SK-N-SH (cell line): Measurements from ENCODE around the gene P2RY1. TPM values are rescaled to one million over a fixed set of nuclear protein-coding genes. Genes with fewer than 3 reads are reported as not detected.

Experiments
- CTCF ChIA-PET: fragments of 300-600, 350-600 bp; formaldehyde crosslinking; extraction: SDS; loops from one replicate; lab custom pipeline; 2021; lab: Yijun Ruan, JAX
- POLR2A ChIA-PET: fragments of 350-600 bp; sonication (Branson Sonifier 250); formaldehyde crosslinking; extraction: SDS; loops from one replicate; lab custom pipeline; 2020; ENCODE audit warnings: antibody characterized with exemption, inconsistent platforms; lab: Yijun Ruan, JAX
- DNase-seq: peaks from one replicate; pipeline ENCODE4 v3.0.0; 2012
- H2AFZ ChIP-seq: fragments of 200-600 bp; sonication (generic); 2 replicates; pipeline ENCODE4 v1.8.1; 2016; ENCODE audit warnings: antibody characterized with exemption, mild to moderate bottlenecking, low read depth
- H3F3A ChIP-seq: fragments of 200-600 bp; sonication (generic); replicated peaks from 2 replicates; pipeline ENCODE3; 2016; ENCODE audit warnings: antibody characterized with exemption, mild to moderate bottlenecking; ENCODE audit not compliant: insufficient read depth
- H3K27ac ChIP-seq, 2 experiments: fragments of 200-500 bp in 1 of 2; fragments of 200-600 bp in 1 of 2; sonication (Bioruptor generic) in 1 of 2; sonication (generic), shearing (Covaris generic) in 1 of 2; 2 replicates each; pipeline versions ENCODE4 v1.5.1 to v1.6.1; 2014 to 2016; ENCODE audit warnings: low read depth in 2 of 2, inconsistent platforms in 1 of 2, low read length in 1 of 2, mild to moderate bottlenecking in 1 of 2, mixed read lengths in 1 of 2
- H3K27me3 ChIP-seq: fragments of 200-600 bp; sonication (generic), shearing (Covaris generic); 2 replicates; pipeline ENCODE4 v1.6.1; 2016; ENCODE audit warnings: mixed run types; ENCODE audit not compliant: insufficient read depth
- H3K36me3 ChIP-seq, 2 experiments: fragments of 200-500 bp in 1 of 2; fragments of 200-600 bp in 1 of 2; sonication (Bioruptor generic) in 1 of 2; sonication (generic) in 1 of 2; replicated peaks in 1 of 2; 2 replicates each; pipeline versions ENCODE3 to v1.5.1; 2014 to 2016; ENCODE audit warnings: low read length in 1 of 2, mild to moderate bottlenecking in 1 of 2; ENCODE audit not compliant: insufficient read depth in 2 of 2, control insufficient read depth in 1 of 2
- H3K4me1 ChIP-seq, 2 experiments: fragments of 200-500 bp in 1 of 2; fragments of 200-600 bp in 1 of 2; sonication (Bioruptor generic) in 1 of 2; sonication (generic), shearing (Covaris generic) in 1 of 2; 2 replicates each; pipeline versions ENCODE4 v1.5.1 to v1.6.1; 2014 to 2016; ENCODE audit warnings: low read depth in 1 of 2, low read length in 1 of 2, mixed run types in 1 of 2; ENCODE audit not compliant: insufficient read depth in 2 of 2, control insufficient read depth in 1 of 2
- H3K4me2 ChIP-seq: fragments of 200-600 bp; sonication (generic), shearing (Covaris generic); 2 replicates; pipeline ENCODE4 v1.6.1; 2017; ENCODE audit warnings: mixed run types
- H3K4me3 ChIP-seq, 2 experiments: fragments of 200-500 bp in 1 of 2; fragments of 200-600 bp in 1 of 2; sonication (Bioruptor generic) in 1 of 2; sonication (generic), shearing (Covaris generic) in 1 of 2; 2 replicates each; pipeline versions ENCODE4 v1.5.1 to v1.8.1; 2014 to 2016; ENCODE audit warnings: low read depth in 2 of 2, inconsistent platforms in 1 of 2, low read length in 1 of 2, mild to moderate bottlenecking in 1 of 2, mixed read lengths in 1 of 2, moderate library complexity in 1 of 2
- H3K79me2 ChIP-seq: fragments of 200-600 bp; sonication (generic); 2 replicates; pipeline ENCODE4 v1.8.1; 2017; ENCODE audit warnings: mild to moderate bottlenecking; ENCODE audit not compliant: insufficient read depth
- H3K9ac ChIP-seq: fragments of 200-600 bp; sonication (generic); 2 replicates; pipeline ENCODE4 v1.6.1; 2017; ENCODE audit warnings: mixed run types
- H3K9me2 ChIP-seq: fragments of 200-600 bp; sonication (generic); 2 replicates; pipeline ENCODE4 v1.6.1; 2017; ENCODE audit warnings: mixed run types
- H3K9me3 ChIP-seq: fragments of 200-600 bp; sonication (generic); 2 replicates; pipeline ENCODE4 v1.6.1; 2017; ENCODE audit warnings: mixed run types, mild to moderate bottlenecking, moderate library complexity
- H4K20me1 ChIP-seq: fragments of 200-600 bp; sonication (generic); 2 replicates; pipeline ENCODE4 v1.6.1; 2017; ENCODE audit warnings: mild to moderate bottlenecking, mixed run types; ENCODE audit not compliant: insufficient read depth
- CHD2 ChIP-seq: fragments of 150-350 bp; IDR thresholded peaks from 2 replicates; pipeline ENCODE4 v1.6.1; 2018; ENCODE audit warnings: low read length; ENCODE audit not compliant: partially characterized antibody
- EP300 ChIP-seq, 2 experiments: IDR thresholded peaks; 2 replicates each; pipeline versions ENCODE4 v1.4.0 to v1.6.1; 2012; ENCODE audit warnings: borderline replicate concordance in 1 of 2, low read depth in 1 of 2, low read length in 1 of 2
- FOXM1 ChIP-seq: IDR thresholded peaks from 2 replicates; pipeline ENCODE4 v1.4.0; 2012; ENCODE audit warnings: low read depth, mild to moderate bottlenecking
- GABPA ChIP-seq: IDR thresholded peaks from 2 replicates; pipeline ENCODE4 v1.4.0; 2012; ENCODE audit warnings: low read depth, mild to moderate bottlenecking
- MEF2A ChIP-seq: IDR thresholded peaks from 2 replicates; pipeline ENCODE4 v1.4.0; 2012; ENCODE audit warnings: low read depth, borderline replicate concordance
- POLR2AphosphoS5 ChIP-seq: IDR thresholded peaks from 2 replicates; pipeline ENCODE4 v1.6.1; 2012; ENCODE audit warnings: low read depth, low read length
- RCOR1 ChIP-seq: fragments of 150-350 bp; IDR thresholded peaks from 2 replicates; pipeline ENCODE4 v1.6.1; 2017; ENCODE audit warnings: antibody characterized with exemption, low read length
- RFX5 ChIP-seq: IDR thresholded peaks from 2 replicates; pipeline ENCODE4 v1.6.1; 2012; ENCODE audit warnings: mild to moderate bottlenecking, improper control_type of control experiment, low read length
- SIN3A ChIP-seq: IDR thresholded peaks from 2 replicates; pipeline ENCODE4 v1.6.1; 2012; ENCODE audit warnings: low read depth, mild to moderate bottlenecking, low read length, moderate library complexity, borderline replicate concordance
- SMC3 ChIP-seq: IDR thresholded peaks from 2 replicates; pipeline ENCODE4 v1.6.1; 2012; ENCODE audit warnings: low read depth, low read length, improper control_type of control experiment
- WGBS: methylation state at CpG from one replicate; pipeline ENCODE4 v1.1.6; 2017; ENCODE audit warnings: low lambda C conversion rate; 5-methylcytosine and 5-hydroxymethylcytosine counted together
- polyA plus RNA-seq, 3 experiments: library from polyadenylated mRNA; depleted of rRNA; stranded (reverse); fragments of >200 nt; gene quantifications; 2 replicates each; pipeline ENCODE4 v1.2.3, GENCODE V29; 2012
- TF ChIP-seq, protein P1 (sequence below): IDR thresholded peaks from 2 replicates; pipeline ENCODE4 v1.6.1; 2012; ENCODE audit warnings: mild to moderate bottlenecking, low read depth, low read length, moderate library complexity
- TF ChIP-seq, protein P2 (sequence below): fragments of 150-350 bp; IDR thresholded peaks from 2 replicates; pipeline ENCODE4 v1.6.1; 2017; ENCODE audit warnings: antibody characterized with exemption, low read length, low read depth, borderline replicate concordance
- TF ChIP-seq, protein P3 (sequence below): fragments of 150-350 bp; IDR thresholded peaks from 2 replicates; pipeline ENCODE4 v1.6.1; 2016; ENCODE audit warnings: mild to moderate bottlenecking, low read depth, low read length
- TF ChIP-seq, protein P4 (sequence below): IDR thresholded peaks from 2 replicates; pipeline ENCODE4 v1.4.0; 2012; ENCODE audit warnings: low read depth, borderline replicate concordance

P2RY1 gene
- polyA plus RNA-seq, 1 of the 3 experiments (the other 2 are of a cell fraction) = not detected

DNA sequence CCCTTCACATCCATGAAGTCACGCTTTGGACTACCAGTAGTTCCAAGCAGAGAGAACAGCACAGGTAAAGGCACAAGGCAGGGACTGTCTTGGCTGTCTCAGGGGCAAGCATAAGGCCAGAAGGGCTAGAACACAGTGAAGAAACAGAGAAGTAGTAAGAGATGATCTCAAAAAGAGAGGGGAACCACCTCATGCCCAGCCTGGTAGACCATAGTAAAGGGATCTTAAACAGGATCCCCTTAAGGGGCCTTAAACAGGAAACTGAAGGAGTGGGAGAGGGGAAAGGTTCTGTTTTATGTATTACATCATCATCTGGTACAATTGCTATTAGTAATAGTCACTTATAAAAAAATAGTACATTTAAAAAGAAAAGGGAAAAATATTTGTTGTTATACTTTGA, 25.8 kb downstream of the P2RY1 start:
- no peaks in the 10 kb centered on the region; the same call in 1 of the 2 replicates for H3K9me2 ChIP-seq
- H3K4me3 ChIP-seq = no peak overlapping the region
- no peak overlapping the region for H3K4me2 ChIP-seq
- ChIA-PET POLR2A (no interaction called here), CTCF (no interaction called here)
- no peak for DNase-seq
- TF ChIP-seq FOXM1 = no peak
- no peaks in the 10 kb centered on the region for H3F3A ChIP-seq
- H3K79me2 ChIP-seq = no peaks in the 10 kb centered on the region
- no peaks in the 10 kb centered on the region for H3K4me1 ChIP-seq
- no peaks in the 10 kb centered on the region for H3K9me3 ChIP-seq
- peaks cover 4% of the 10 kb centered on the region; the same call in 1 of the 2 replicates for H3K27me3 ChIP-seq
- H3K36me3 ChIP-seq = no peaks in the 10 kb centered on the region
- 6% methylated on average over 1 of the region's 1 CpG for WGBS
- no peak overlapping the region for H3K27ac ChIP-seq
- no peak overlapping the region for H3K9ac ChIP-seq
- H4K20me1 ChIP-seq = no peaks in the 10 kb centered on the region
- no peak overlapping the region for H2AFZ ChIP-seq

DNA sequence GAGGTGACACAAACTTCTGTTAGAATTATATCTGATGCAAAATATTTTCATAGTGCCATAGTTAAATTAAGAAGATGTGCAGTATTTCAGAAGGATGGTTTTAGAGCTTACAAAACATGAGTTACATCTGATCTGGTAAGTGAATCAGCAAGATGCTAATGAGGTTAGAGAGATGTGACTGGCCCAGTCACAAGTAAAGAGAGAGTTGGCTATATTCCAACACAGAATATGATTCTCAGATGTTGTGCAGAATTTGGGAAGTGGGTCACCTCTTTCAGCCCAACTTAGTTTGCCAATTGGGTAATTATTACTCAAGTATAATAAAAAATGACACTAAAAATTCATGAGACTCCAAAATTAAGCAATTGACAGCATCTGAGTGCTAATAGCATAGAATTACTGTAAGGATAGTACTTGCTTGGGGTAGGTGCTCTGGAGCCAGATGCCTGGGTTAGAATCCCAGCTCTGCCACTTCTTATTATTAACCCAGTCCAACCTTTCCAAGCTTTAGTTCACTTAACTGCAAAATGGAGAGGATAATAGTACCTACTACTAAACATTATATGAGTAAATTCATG, 30.8 kb downstream of the P2RY1 start:
- H3K9ac ChIP-seq = no peak overlapping the region
- TF ChIP-seq GABPA = no peak
- TF ChIP-seq EP300 (IDR thresholded peaks at IDR 0.05; ENCODE audit: borderline replicate concordance in 1 of 2, low read depth in 1 of 2, low read length in 1 of 2) = no peak
- no peak for TF ChIP-seq SMC3
- TF ChIP-seq, protein P1, sequence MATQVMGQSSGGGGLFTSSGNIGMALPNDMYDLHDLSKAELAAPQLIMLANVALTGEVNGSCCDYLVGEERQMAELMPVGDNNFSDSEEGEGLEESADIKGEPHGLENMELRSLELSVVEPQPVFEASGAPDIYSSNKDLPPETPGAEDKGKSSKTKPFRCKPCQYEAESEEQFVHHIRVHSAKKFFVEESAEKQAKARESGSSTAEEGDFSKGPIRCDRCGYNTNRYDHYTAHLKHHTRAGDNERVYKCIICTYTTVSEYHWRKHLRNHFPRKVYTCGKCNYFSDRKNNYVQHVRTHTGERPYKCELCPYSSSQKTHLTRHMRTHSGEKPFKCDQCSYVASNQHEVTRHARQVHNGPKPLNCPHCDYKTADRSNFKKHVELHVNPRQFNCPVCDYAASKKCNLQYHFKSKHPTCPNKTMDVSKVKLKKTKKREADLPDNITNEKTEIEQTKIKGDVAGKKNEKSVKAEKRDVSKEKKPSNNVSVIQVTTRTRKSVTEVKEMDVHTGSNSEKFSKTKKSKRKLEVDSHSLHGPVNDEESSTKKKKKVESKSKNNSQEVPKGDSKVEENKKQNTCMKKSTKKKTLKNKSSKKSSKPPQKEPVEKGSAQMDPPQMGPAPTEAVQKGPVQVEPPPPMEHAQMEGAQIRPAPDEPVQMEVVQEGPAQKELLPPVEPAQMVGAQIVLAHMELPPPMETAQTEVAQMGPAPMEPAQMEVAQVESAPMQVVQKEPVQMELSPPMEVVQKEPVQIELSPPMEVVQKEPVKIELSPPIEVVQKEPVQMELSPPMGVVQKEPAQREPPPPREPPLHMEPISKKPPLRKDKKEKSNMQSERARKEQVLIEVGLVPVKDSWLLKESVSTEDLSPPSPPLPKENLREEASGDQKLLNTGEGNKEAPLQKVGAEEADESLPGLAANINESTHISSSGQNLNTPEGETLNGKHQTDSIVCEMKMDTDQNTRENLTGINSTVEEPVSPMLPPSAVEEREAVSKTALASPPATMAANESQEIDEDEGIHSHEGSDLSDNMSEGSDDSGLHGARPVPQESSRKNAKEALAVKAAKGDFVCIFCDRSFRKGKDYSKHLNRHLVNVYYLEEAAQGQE = no peak
- TF ChIP-seq, protein P2, sequence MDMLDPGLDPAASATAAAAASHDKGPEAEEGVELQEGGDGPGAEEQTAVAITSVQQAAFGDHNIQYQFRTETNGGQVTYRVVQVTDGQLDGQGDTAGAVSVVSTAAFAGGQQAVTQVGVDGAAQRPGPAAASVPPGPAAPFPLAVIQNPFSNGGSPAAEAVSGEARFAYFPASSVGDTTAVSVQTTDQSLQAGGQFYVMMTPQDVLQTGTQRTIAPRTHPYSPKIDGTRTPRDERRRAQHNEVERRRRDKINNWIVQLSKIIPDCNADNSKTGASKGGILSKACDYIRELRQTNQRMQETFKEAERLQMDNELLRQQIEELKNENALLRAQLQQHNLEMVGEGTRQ = no peak
- no peak for TF ChIP-seq SIN3A
- no peak for TF ChIP-seq MEF2A
- peak; percentile 18 for TF ChIP-seq CHD2
- 0 out of 2 replicates have a peak, but pooled peaks have one; percentile 12 for TF ChIP-seq RCOR1
- TF ChIP-seq RFX5 = no peak
- TF ChIP-seq, protein P3, sequence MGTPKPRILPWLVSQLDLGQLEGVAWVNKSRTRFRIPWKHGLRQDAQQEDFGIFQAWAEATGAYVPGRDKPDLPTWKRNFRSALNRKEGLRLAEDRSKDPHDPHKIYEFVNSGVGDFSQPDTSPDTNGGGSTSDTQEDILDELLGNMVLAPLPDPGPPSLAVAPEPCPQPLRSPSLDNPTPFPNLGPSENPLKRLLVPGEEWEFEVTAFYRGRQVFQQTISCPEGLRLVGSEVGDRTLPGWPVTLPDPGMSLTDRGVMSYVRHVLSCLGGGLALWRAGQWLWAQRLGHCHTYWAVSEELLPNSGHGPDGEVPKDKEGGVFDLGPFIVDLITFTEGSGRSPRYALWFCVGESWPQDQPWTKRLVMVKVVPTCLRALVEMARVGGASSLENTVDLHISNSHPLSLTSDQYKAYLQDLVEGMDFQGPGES = no peak
- TF ChIP-seq POLR2AphosphoS5 = no peak
- TF ChIP-seq, protein P4, sequence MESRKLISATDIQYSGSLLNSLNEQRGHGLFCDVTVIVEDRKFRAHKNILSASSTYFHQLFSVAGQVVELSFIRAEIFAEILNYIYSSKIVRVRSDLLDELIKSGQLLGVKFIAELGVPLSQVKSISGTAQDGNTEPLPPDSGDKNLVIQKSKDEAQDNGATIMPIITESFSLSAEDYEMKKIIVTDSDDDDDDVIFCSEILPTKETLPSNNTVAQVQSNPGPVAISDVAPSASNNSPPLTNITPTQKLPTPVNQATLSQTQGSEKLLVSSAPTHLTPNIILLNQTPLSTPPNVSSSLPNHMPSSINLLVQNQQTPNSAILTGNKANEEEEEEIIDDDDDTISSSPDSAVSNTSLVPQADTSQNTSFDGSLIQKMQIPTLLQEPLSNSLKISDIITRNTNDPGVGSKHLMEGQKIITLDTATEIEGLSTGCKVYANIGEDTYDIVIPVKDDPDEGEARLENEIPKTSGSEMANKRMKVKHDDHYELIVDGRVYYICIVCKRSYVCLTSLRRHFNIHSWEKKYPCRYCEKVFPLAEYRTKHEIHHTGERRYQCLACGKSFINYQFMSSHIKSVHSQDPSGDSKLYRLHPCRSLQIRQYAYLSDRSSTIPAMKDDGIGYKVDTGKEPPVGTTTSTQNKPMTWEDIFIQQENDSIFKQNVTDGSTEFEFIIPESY = no peak
- H2AFZ ChIP-seq = no peak overlapping the region
- no peaks in the 10 kb centered on the region for H3K79me2 ChIP-seq
- no peaks in the 10 kb centered on the region for H3K4me1 ChIP-seq
- no peaks in the 10 kb centered on the region for H3F3A ChIP-seq
- H3K4me3 ChIP-seq = no peak overlapping the region
- CTCF ChIA-PET = interaction anchor here (0.7 to 1.6 kb wide), 2 partner anchors 13 to 399 kb away, joined by 3 read pairs; no protein-coding TSS in a partner anchor
- H3K27me3 ChIP-seq = peaks cover 4% of the 10 kb centered on the region; the same call in 1 of the 2 replicates
- H3K9me3 ChIP-seq = no peaks in the 10 kb centered on the region
- H3K9me2 ChIP-seq = no peaks in the 10 kb centered on the region
- H4K20me1 ChIP-seq = no peaks in the 10 kb centered on the region
- no peak overlapping the region for H3K4me2 ChIP-seq
- H3K36me3 ChIP-seq = no peaks in the 10 kb centered on the region
- peak; percentile 5 for DNase-seq
- H3K27ac ChIP-seq = no peak overlapping the region
- POLR2A ChIA-PET = no interaction called here
